Activated naive CD4-positive, alpha-beta T cell (primary cell): Measurements from ENCODE around the gene TAAR2.
"Not testable (repeated sequence)": the region's sequence is repeated elsewhere in the genome, so short reads cannot be mapped to it uniquely, and the experiment has no call there.

Experiments used
- DNase-seq, 4 experiments: peaks; one replicate each; lab custom pipeline; 2025; lab: John Stamatoyannopoulos, UW

TAAR2 gene, protein sequence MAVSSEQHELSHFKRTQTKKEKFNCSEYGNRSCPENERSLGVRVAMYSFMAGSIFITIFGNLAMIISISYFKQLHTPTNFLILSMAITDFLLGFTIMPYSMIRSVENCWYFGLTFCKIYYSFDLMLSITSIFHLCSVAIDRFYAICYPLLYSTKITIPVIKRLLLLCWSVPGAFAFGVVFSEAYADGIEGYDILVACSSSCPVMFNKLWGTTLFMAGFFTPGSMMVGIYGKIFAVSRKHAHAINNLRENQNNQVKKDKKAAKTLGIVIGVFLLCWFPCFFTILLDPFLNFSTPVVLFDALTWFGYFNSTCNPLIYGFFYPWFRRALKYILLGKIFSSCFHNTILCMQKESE

DNA sequence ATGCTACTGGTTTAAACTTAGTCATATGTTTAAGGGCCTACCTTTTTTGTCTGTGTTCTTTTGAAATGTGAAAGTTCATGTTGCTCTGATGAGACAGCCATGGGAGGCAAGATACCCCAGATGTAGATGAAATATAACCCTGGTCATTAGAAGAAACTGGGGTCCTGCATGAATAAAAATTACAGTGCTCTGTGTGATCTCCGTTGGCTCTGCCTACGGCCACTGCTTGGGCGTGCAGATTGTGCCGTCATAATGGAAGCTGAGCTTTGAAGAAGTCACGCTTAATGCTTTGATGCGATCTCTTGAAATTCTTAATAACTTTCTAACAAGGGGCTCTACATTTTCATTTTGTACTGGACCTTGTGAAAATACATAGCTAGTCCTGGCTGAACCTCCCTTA, at the start of gene TAAR2:
TAAR2 (minus strand) TSS at position 101 of the 400 bp plus-strand sequence; CDS start at position 101, 0 bp downstream.
- DNase-seq = no peak

DNA sequence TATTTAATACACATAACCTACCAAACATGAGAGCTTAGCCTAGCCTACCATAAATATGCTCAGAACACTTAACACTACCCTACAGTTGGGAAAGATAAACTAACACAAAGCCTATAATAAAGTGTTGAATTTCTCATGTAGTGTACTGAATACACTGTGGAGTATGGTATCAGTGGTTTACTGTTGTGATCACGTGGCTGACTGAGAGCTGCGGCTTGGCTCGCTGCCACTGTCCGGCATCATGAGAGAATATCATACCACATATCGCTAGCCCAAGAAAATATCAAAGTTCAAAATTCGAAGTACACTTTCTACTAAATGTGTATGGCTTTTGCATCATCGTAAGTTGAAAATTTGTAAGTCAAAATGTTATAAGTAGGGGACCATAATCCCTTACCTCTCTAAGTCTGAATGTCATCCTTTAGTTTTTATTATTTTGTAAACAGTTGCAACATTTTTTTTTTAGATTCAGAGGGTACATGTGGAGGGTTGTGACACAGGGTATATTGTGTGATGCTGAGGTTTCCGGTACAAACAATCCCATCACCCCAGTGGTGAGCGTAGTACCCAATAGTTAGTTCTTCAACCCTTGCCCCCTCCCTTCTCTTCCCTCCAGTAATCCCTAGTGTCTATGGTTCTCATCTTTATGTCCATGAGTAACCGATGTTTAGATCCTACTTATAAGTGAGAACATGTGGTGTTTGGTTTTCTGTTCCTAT, 49.5 kb upstream of the TAAR2 start:
- no peak for DNase-seq

DNA sequence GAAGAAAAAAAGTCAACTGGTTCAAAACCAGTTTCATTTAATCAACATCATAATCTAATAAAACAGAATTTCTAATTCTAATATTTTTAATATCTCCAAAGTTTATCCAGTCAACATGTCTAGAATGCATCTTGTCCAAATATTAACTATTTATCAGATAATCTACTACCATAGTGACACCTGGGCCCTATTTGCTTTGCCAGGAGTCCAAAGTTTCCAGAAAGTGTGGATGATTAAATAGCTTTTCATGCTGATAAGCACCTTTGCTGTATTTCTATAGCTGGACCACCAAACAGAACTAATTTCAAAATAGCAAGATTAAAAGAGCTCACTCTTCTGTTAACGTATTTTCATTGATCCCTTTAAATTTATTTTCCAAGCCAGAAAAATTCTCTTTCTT, 47.2 kb upstream of the TAAR2 start:
- DNase-seq = no peak

DNA sequence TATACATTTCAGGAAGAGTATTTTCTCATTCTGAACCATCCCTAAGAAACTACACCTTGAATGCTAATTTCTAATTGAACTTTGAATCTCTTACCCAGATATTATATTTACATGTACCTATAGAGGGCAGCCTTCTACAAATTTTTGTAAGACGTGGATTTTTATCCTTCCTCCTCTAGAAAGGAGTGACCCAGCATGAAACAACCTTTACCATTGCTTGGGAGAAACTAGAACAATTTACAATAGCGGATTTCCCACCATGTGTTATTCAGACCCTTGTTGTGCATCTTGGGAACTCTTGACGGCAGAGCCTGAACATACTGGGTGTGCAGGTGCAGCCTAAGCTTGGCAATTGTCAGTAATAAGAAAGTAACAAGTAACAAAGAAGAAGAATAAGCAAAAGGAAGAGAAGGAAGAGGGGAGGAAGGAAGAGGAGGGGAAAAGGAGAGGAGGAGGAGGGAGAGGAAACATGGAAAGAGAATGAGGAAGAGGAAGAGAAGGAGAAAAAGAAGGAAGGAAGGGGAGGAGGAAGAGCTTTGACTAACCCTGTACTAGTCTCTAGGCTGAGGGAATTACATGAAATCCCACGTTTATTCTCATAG, 45.7 kb upstream of the TAAR2 start:
- no peak for DNase-seq

DNA sequence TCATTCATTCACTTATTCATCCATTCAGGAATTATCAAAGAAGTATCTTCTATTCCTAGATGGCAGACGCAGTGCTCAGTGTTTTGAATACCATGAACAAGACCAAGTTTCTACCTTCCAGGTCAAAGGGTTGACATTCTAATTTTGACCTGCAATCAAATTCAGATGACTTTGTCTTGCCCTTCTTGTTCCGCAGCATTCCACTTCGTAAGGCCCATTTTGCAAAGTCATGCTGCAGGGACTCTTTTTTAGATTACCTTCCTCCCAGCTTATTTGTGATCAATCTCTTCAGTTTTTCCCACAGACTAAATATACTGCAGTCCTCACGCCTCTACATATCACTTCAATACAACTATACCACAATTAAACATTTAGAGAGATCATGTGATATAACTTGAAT, 42.0 kb upstream of the TAAR2 start:
- no peak for DNase-seq

DNA sequence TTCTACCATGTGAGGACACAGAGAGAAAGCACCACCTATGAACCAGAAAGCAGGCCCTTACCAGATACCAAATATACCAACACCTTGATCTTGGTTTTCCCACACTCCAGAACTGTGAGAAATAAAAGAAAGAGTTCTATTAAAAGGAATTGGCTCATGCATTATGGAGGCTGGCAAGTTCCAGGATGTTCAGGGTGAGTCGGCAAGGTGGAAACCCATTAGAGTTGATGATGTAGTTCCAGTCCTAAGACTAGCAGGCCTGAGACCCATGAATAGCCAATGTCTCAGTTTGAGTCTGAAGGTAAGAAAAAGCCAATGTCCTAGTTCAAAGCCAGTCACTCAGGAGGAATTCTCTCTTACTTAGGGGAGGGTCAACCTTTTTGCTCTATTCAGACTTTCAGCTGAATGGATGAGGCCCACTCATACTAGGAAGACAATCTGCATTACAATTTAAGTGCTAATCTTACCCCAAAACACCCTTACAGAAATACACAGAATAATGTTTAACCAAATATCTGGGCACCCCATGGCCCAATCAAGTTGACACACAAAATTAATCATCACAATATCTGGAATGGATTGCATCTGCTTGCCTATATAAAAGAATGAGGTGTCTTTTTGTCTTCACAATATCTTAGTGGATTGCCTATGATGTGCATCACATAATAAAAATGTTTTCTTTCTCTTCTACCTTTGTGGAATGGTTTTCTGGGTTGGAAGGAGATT, 40.4 kb upstream of the TAAR2 start:
- DNase-seq = no peak

DNA sequence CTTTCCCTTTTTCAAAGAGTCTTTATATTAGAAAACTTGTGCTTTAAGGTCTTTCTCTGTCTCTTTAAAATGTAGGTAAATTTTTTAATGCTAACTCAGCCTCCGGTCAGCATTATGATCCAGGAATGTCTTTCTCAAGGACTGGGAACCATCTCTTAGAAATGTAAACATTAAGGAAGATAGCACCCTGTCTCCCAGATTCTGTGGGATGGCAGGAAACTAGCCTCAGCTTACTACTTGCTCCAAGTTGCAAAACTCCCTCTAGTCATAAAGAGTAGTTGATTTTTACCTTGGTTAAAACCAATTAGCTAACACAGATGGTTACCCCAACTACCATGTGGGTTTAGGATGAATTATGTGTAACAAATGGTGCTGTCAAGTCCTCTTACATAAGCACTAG, 39.6 kb upstream of the TAAR2 start:
- DNase-seq = no peak

DNA sequence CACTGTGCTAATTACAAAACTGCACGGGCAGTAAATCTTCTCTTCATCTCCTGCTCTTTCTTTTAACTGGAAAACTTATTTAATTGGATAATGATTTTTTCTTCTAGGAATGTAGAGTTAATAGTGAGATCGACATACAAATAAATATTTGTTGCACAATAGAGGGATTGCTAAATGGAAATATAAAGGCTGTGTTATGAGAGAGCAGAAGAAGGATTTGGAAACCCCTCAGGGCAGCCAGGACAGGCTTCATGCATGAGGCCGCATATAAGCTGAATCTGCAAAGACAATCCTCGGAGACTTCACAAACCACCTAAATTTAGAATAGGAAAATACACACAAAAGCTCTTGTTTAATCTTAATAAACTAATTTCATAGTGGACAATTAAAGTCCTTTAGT, 37.8 kb upstream of the TAAR2 start:
- DNase-seq = no peak

DNA sequence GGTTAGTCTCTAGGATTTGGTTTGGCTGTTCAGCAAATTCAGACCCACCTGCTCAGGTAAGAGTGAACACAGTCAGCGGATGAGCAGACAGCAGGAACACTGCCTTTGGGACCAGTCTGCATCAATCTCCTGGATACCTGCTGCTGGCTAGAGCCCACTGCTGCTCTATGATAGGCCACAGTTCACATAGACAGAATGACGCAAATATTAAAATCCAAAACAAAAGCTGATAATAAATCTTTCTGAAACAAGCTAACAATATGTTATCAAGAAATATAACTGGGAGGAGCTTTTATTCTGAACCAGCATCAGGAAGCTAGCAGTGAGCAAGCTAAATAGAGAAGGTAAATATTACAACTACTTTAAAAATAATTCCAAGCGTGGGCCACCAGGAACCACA, 35.0 kb upstream of the TAAR2 start, which contains the start of gene TAAR1:
TAAR1 (minus strand) TSS at position 101 of the 400 bp plus-strand sequence. CDS start 13,179 bp downstream, outside the sequence.
- DNase-seq = no peak

DNA sequence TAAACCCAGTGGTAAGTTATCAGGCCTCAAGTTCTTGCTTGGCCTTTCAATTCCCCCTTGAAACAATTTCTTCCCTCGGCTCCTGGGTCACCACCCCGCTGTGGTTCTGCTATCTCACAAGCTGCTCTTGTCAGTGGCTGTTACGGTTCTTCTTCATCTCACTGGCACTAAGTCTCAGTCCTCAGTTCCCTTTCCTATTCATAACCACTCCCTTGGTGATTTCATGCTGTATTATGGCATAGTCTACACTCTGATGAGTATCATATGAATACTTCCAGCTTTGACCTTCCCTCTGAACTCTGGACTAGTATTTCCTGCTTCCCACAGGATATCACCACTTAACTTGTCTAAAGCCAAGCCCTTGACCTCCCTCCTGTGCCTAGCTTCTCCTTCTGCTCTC, 27.0 kb upstream of the TAAR2 start:
- no peak for DNase-seq

DNA sequence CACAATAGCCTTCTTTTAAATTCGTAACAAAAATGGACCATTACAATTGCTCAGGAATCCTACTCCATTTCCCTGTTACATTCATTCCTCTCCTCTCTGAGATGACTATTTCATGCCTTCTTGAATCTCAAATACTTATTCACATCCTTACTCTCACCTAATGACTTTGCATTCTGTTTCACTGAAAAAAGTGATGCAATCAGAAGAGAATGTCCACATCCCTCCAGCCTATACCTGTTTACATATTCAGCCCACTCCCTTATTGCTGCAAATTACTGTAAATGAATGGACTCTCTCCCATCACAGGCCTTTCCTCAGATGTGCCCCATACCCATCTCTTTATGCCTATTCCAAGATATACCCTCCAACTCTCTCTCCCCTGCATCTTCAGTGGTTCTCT, 26.4 kb upstream of the TAAR2 start:
- DNase-seq = no peak

DNA sequence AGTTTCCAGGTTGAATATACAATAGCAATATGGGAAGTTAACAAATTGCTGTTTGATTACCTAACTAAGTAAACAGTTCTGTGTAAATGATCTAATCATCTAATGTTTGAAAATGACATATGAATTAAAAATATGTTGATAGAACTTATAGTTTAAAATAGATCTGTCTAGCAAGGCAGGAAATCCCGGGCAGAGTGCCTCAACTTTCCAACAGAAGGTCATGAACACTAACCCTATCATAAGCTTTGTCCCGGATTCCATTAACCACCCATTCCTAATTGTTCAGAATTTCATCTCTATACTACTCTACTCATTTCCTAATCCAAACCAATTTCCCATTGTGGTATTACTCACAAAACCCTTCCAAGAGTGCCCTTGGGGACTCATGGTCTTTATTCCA, 24.8 kb upstream of the TAAR2 start:
- no peak for DNase-seq

DNA sequence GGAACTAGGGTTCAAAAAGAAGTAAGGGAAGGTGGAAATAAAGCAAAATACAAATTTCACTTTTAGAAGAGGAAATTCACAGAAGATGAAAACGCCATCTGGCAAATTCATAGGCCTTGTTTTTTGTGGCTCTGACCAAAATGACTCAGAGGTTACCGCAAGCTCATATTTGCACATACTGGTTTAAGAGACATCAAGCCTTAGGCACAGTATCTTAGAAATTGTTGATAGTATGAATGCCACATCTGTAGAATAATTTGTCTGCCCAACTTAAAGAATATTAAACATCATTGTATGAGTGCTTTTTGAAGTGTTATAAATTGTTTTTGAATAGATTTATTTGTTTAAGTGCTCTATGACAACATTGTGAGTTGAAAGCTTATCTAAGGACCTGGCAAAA, 24.3 kb upstream of the TAAR2 start:
- DNase-seq = no peak

DNA sequence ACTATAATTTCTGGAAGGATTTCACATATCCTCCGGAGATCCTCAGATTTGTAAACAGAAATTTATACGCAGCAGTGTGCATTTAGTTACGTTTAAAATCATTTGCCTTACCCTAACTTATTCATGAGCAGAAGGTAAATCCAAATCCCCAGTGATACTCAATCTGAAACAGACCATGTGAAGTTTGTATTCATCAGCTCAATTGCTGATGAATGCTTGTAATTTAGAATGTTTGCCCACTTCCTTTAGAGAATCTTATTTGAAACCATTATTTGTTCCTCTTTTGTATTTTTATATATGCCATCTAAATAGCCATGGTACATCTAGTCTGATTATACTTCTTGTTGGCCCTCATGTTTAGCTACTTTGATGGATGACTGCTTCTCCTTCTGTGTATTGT, 19.5 kb upstream of the TAAR2 start:
- no peak for DNase-seq

DNA sequence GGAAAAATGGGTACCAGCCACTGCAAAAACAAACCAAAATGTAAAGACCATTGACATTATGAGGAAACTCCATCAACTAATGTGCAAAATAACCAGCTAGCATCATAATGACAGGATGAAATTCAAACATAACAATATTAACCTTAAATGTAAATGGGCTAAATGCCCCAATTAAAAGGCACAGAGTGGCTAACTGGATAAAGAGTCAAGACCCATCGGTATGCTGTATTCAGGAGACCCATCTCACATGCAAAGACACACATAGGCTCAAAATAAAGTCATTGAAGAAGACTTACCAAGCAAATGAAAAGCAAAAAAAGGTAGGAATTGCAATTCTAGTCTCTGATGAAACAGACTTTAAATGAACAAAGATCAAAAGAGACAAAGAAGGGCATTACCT, 13.1 kb upstream of the TAAR2 start:
- DNase-seq = not testable (repeated sequence)

DNA sequence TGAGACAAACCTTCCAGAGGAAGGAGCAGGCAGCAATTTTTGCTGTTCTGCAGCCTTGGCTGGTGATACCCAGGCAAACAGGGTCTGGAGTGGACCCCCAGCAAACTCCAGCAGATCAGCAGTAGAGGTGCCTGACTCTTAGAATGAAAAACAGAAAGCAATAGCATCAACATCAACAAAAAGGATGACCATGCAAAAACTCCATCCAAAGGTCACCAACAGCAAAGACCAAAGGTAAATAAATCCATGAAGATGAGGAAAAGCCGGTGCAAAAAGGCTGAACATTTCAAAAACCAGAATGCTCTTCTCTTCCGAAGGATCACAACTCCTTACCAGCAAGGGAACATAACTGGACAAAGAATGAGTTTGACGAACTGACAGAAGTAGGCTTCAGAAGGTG, 11.8 kb upstream of the TAAR2 start:
- DNase-seq = not testable (repeated sequence)

DNA sequence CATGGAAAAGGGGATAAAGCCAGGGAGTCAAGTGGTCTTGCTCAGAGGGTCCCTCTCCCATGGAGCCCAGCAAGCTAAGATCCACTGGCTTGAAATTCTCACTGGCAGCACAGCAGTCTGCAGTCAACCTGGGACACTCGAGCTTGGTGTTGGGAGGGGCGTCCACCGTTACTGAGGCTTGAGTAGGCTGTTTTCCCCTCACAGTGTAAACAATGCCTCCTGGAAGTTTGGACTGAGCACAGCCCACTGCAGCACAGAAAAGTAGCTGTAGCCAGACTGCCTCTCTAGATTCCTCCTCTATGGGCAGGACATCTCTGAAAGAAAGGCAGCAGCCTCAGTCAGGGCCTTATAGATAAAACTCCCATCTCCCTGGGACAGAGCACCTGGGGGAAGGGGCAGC, 11.2 kb upstream of the TAAR2 start:
- not testable (repeated sequence) for DNase-seq

DNA sequence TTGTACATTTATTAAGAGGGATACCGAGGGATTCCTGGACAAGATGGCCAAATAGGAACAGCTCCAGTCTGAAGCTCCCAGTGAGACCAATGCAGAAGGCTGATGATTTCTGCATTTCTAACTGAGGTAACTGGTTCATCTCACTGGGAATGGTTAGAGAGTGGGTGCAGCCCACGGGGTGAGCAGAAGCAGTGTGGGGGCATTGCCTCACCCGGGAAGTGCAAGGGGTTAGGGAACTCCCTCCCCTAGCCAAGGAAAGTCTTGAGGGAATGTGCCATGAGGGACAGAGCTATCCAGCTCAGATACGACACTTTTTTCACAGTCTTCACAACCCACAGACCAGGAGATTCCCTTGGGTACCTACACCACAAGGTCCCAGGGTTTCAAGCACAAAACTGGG, 10.7 kb upstream of the TAAR2 start:
- no peak for DNase-seq

DNA sequence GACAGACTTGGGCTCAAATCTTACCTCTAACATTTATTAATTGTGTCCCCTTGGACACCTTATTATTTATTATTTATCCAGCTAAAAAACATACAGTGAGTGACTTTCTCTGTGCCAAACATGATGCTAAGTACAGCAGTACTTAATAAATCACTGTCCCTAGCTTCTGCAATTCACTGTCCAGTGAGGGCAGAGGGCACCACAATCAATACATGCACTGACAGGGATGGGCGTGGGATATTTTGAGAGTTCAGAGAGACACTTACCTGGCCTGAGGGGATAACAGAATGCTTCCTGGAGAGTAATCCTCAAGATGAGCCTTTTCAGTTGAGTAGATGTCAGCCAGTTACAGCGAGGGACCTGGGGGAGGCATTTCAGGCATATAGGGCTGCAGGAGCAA, 9.3 kb upstream of the TAAR2 start:
- DNase-seq = no peak

DNA sequence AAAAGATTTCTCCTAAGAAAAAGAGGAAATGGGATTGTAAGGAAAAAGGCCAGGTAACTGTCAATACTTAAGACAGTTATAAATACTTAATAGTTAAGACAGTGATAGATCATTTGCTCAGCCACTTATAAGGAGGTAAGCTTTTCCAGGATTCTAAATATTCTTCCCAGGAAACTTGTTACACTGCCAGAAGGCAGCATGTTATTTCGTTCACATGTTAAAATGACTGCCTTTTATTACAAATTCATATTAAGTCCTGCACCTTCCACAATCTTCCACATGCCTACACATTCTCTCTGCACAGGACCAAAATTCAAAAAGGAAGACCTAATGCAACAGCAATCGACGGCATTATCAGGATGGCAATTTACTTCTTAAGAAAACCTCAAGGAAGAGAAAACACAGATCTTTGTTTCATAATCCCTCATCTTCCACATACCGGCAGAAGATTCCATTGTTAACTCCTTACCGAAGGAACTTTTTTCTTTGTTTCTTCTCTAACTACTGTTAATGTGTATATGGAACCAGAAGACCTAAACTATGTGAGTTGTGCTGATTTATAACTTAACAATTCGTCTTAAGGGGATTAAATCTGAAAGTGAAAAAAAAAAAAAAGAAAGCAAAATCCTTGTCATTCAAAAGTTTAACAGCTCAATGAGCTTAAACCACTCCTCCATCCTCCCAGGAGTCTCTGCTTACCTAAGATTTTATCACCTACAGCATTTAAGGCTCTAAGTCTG, 799 bp downstream of the TAAR2 start:
- DNase-seq = no peak

DNA sequence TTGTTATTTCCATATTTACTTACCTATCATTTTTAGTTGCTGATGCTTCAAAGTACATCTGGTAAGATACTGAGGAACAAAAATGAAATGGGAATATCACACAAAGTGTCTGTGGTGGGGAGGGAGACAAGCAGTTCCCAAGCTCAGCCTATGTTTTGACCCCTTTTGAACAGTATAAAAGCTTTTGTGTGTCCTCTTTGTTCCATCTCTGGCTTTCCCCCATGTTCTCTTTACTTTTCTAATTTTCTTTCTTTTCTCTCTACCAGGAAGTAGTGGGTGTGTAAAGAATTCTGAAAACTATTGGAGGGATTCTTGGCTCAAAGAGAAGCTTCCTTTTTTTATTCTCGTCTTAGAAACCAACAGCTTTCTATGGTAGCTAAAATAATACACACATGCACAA, 7.4 kb downstream of the TAAR2 start:
- no peak for DNase-seq

DNA sequence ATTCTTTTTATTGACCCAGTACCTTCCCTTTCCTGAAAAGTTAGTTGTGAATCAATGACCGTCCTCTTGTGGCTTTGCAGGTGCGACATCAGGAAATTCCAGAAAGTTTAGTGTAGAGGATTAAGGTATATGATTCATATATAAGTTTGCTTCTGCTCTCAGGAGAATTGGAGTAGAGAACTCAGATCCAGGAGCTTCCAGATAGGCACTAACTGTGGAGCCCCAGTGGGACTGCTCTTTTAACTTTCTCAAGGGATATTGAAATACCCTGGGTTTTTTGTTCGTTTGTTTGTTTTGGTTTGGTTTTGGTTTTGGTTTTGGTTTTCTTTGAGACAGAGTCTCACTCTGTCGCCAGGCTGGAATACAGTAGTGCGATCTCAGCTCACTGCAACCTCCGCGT, 9.5 kb downstream of the TAAR2 start:
- DNase-seq = no peak
